ENCODE results near the gene PUM1. TPM values are rescaled to one million over a fixed set of nuclear protein-coding genes. Genes with fewer than 3 reads are reported as not detected.

PUM1 gene
- total RNA-seq, 1 donor from 2014 or later = 42.4 TPM

DNA sequence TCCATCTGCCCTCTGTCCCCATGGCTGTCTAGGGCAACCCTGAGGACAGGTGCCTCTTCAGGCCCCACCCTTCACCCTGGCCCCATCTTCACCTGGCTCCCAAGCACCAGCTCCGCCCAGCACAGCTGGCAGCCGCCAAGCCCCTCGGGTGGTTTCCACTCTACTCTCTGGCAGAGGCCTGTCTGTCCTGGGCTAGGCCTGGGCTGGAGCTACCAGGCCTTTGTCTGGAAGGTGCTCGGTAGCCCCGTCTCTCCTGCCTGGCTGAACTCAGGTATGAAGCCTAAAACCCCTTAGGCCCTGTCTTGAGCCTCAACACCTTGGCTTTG, 174.3 kb downstream of the PUM1 start:
- TF ChIP-seq, protein P1, sequence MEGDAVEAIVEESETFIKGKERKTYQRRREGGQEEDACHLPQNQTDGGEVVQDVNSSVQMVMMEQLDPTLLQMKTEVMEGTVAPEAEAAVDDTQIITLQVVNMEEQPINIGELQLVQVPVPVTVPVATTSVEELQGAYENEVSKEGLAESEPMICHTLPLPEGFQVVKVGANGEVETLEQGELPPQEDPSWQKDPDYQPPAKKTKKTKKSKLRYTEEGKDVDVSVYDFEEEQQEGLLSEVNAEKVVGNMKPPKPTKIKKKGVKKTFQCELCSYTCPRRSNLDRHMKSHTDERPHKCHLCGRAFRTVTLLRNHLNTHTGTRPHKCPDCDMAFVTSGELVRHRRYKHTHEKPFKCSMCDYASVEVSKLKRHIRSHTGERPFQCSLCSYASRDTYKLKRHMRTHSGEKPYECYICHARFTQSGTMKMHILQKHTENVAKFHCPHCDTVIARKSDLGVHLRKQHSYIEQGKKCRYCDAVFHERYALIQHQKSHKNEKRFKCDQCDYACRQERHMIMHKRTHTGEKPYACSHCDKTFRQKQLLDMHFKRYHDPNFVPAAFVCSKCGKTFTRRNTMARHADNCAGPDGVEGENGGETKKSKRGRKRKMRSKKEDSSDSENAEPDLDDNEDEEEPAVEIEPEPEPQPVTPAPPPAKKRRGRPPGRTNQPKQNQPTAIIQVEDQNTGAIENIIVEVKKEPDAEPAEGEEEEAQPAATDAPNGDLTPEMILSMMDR (conservative IDR thresholded peaks at IDR 0.05; ENCODE audit: low read depth, low read length) = no peak
- no peak overlapping the region for H3K4me3 ChIP-seq (ENCODE audit: low read depth, low read length)
- DNase-seq (ENCODE audit: low read depth) = no peak

DNA sequence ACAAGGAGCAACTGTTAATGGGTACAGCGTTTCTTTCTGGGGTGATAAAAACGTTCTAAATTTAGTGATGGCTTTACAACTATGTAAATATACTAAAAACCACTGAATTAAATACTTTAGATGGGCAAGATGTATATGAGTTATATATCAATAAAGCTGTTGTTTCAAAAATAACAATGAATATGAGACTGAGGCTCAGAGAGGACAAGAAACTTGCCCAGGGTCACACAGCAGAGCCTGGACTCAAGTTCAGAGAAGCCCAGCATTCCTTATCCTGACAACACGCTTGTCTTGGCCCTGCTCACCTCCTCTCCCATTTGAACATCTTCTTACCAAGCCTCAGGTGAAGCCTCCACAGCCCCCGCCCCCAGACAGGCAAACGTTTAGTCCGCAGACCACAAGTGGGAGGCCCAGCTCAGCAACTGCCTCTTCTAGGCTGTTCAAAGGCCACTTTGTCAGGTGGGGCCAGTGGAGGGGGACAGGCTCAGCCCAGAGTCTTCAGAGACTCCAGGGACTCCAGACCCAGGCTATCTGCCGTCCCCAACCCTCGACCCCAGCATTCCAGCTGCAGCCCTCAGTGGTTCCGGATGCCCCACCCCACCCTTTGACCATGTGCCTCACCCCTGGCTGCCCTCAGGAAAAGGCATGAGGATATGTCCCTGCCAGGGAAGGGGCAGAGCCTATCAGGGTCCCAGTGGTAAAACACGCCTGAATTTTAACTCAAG, 174.9 kb downstream of the PUM1 start:
- H3K4me3 ChIP-seq (ENCODE audit: low read depth, low read length) = no peak overlapping the region
- DNase-seq (ENCODE audit: low read depth) = no peak
- TF ChIP-seq, protein P1 (conservative IDR thresholded peaks at IDR 0.05; ENCODE audit: low read depth, low read length) = no peak

DNA sequence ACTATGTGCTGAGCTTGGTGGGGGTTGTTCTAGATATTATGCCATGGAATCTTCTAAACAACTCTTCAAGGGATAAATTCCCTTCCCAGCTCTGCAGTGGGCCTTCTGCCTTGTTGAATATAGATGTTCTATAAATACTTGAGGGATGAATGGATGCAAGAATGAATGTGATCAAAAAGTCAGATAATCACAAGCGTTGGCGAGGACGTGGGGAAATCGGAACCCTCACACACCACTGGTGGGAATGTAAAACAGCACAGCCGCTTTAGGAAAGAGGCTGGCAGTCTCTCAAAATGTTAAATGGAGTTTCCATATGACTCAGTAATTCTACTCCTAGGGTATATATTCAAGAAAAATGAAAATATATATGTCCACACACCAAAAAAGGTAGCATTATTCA, 176.0 kb downstream of the PUM1 start:
- TF ChIP-seq, protein P1 (conservative IDR thresholded peaks at IDR 0.05; ENCODE audit: low read depth, low read length) = no peak
- no peak overlapping the region for H3K4me3 ChIP-seq (ENCODE audit: low read depth, low read length)
- DNase-seq (ENCODE audit: low read depth) = no peak

DNA sequence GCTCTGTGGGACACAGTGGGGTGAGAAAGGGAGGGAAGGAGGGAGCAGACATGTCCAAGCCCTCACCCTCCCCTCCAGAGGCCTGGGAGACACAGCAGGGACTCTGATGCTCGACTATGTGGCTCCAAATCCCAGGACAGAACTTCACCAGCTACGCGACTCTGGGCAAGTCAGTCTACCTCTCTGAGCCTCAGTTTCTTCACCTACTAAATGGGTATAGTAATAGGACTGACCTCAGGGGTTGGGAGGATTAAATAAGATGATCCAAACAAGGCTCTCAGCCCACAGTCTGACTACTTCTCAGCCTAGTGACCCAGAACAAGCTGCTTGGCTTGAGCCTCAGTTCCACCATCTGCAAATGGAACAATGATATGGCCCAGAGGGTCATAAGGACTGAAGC, 176.5 kb downstream of the PUM1 start:
- no peak overlapping the region for H3K4me3 ChIP-seq (ENCODE audit: low read depth, low read length)

DNA sequence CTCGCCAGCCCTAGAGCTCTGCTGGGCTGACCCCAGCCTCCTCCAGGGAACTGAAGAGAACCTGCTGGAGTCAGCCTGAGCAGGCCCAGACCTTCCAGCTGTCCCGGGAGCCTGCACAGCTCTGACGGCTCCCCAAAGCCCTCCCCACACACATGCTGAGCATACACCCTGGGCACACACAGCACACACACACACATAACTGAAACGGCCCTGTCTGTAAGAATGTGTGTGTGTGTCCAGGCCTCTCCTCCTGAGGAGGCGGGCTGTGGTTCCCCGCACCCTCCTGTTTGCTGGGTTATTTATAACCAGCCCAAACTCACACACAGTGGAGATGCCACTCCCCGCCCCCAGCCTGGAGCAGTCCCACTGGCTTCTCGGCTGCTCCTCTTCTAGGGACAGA, 177.1 kb downstream of the PUM1 start:
- no peak for DNase-seq (ENCODE audit: low read depth)
- TF ChIP-seq, protein P1 (conservative IDR thresholded peaks at IDR 0.05; ENCODE audit: low read depth, low read length) = no peak
- H3K4me3 ChIP-seq (ENCODE audit: low read depth, low read length) = no peak overlapping the region

More for the DNA sequence above, 176.5 kb downstream of the PUM1 start:
- no peak for DNase-seq (ENCODE audit: low read depth)
- TF ChIP-seq, protein P1 (conservative IDR thresholded peaks at IDR 0.05; ENCODE audit: low read depth, low read length) = no peak

DNA sequence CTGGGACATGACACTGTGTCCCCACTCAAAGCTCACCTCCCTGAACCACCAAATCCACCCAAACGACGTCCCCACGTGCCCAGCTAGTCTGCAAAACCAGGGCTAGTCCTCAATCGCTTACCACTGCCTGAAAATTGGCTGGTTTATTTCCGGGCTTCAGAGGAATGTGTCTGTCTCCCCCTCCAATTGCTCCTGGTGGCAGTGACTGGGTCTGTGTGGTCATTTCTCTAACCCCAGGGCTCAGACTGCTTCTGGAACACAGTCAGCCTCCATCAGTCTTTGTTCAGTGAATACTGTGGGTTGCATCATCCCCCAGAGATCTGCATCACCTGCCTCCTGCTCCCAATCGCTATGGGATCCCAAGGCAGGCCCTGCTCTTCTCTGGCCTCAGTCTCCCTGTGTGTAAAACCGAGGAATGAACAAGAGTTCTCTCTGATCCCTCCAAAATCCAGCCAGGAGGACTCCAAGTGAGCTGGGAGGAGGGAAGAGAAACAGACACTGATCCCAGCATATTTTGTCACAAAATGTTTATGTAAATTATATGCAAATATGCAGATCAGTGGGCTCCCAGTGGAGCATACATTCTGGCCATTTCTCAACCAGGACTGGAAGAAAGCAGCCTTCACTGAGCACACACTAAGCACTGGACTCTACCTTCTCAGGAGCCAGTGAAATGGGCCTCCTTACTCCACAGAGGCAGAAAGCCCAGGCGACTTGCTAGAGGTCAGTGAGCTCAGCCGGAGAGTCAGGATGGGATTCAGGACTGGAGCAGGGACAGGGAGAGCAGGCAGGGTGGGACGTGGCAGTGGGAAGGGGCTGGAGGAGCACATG, 177.8 kb downstream of the PUM1 start:
- no peak for DNase-seq (ENCODE audit: low read depth)
- TF ChIP-seq, protein P1 (conservative IDR thresholded peaks at IDR 0.05; ENCODE audit: low read depth, low read length) = no peak
- no peak overlapping the region for H3K4me3 ChIP-seq (ENCODE audit: low read depth, low read length)
